ENCODE data around the gene ABCC5. TPM values are rescaled to one million over a fixed set of nuclear protein-coding genes. Genes with fewer than 3 reads are reported as not detected.

ABCC5 gene
- total RNA-seq, 1 experiment from 2014 or later, result 37.6 TPM

- H2BK5ac ChIP-seq (ENCODE audit: insufficient read length, low read length), result no peak overlapping the region
- DNase-seq, result no peak
- no peak overlapping the region for H3K23ac ChIP-seq (ENCODE audit: insufficient read length, low read depth, low read length)
- Mint-ChIP-seq H3K27ac (peak overlapping the region in 1 of 3 experiments; percentile 77; a peak in 1 of 7 replicates), H3K4me1 (no peaks in the 10 kb centered on the region), H3K4me3 (no peak overlapping the region), H3K9me3 (no peaks in the 10 kb centered on the region), H3K27me3 (ENCODE audit: low read depth) (no peaks in the 10 kb centered on the region), H3K36me3 (ENCODE audit: insufficient read depth in 1 of 3, low read depth in 3 of 3) (peaks cover 18 to 65% (median 29%) of the 10 kb centered on the region in 3 experiments; a peak in 6 of 7 replicates)
- no peak overlapping the region for H3T11ph ChIP-seq (ENCODE audit: low read length)
- H3K79me1 ChIP-seq (ENCODE audit: insufficient read depth, low read depth, low read length, poor library complexity, severe bottlenecking), result no peaks in the 10 kb centered on the region
- H3K9me3 ChIP-seq (ENCODE audit: control insufficient read depth, low read depth, low read length), result no peaks in the 10 kb centered on the region
- no peak overlapping the region for H2BK12ac ChIP-seq (ENCODE audit: insufficient read length, low read depth, low read length)
- H2BK20ac ChIP-seq (ENCODE audit: low read depth, low read length, poor library complexity, severe bottlenecking), result no peak overlapping the region
- no peak overlapping the region for H3K4me2 ChIP-seq (ENCODE audit: insufficient read depth, insufficient read length, low read length)
- H4K5ac ChIP-seq (ENCODE audit: insufficient read length, low read depth, low read length), result no peak overlapping the region
- no peak overlapping the region for H2AK5ac ChIP-seq (ENCODE audit: insufficient read length, low read length)
- H3K27ac ChIP-seq (ENCODE audit: insufficient read length, low read depth, low read length), result no peak overlapping the region
- H4K8ac ChIP-seq (replicated peaks; ENCODE audit: insufficient read length, low read depth, low read length), result no peak overlapping the region
- no peak overlapping the region for H2BK15ac ChIP-seq (ENCODE audit: low read depth, low read length)
- H3K14ac ChIP-seq (ENCODE audit: insufficient read depth, low read length), result no peak overlapping the region
- no peak overlapping the region for H2BK120ac ChIP-seq (ENCODE audit: low read depth, low read length, poor library complexity, severe bottlenecking)
- no peak overlapping the region for H3K56ac ChIP-seq (ENCODE audit: insufficient read length, low read depth, low read length)
- no peaks in the 10 kb centered on the region for H3K4me1 ChIP-seq (ENCODE audit: insufficient read depth, low read length)
- no peak overlapping the region for H2AFZ ChIP-seq (ENCODE audit: low read length)
- H3K27me3 ChIP-seq (ENCODE audit: insufficient read depth, low read length), result no peaks in the 10 kb centered on the region
- no peak for TF ChIP-seq CTCF (conservative IDR thresholded peaks at IDR 0.05)
- H3K9ac ChIP-seq (ENCODE audit: extremely low read depth, insufficient read length, low read length), result no peak overlapping the region
- no peak overlapping the region for H3K18ac ChIP-seq (ENCODE audit: insufficient read length, low read depth, low read length)
- no peak overlapping the region for H3K4ac ChIP-seq (ENCODE audit: low read depth, low read length)
- no peaks in the 10 kb centered on the region for H3K23me2 ChIP-seq (ENCODE audit: insufficient read length, low read depth, low read length, poor library complexity, severe bottlenecking)
- H4K20me1 ChIP-seq (ENCODE audit: control insufficient read depth, insufficient read depth, insufficient read length), result no peaks in the 10 kb centered on the region
- WGBS (ENCODE audit: extremely low coverage, insufficient read length, low lambda C conversion rate), result no CpG with 5 or more reads among the region's 2 CpGs
- no peak overlapping the region for H4K91ac ChIP-seq (ENCODE audit: insufficient read length, low read depth, low read length)
- no peaks in the 10 kb centered on the region for H3K79me2 ChIP-seq (ENCODE audit: insufficient read depth, low read length)
Observed at GRCh38 chr3:183941216-183941615, 76.5 kb downstream of the ABCC5 start.
